Heart right ventricle (tissue), 16 donors: ENCODE data around the gene LPP. TPM values are rescaled to one million over a fixed set of nuclear protein-coding genes. Genes with fewer than 3 reads are reported as not detected.

Source experiments
- ATAC-seq, 8 donors: fragments of 200-7000 bp; cut with Tn5 transposase; one replicate each; pipeline ENCODE4 v1.9.1; 2020; ENCODE audit warnings: mild to moderate bottlenecking in 8 of 8, moderate library complexity in 8 of 8, moderate number of reproducible peaks in 1 of 8
- DNase-seq, 2 donors: peaks; one replicate each; pipeline ENCODE4 v3.0.0-alpha.2; 2020
- H3K27ac ChIP-seq, 10 donors: fragments of 200-600 bp; sonication (generic) in 2 of 10; one replicate each; pipeline versions ENCODE4 v1.5.0 to v1.8.0; 2020 to 2022; ENCODE audit warnings: mild to moderate bottlenecking in 3 of 10
- H3K27me3 ChIP-seq, 7 donors: fragments of 200-600 bp; one replicate each; pipeline ENCODE4 v1.8.0; 2021 to 2022; ENCODE audit warnings: mild to moderate bottlenecking in 2 of 7
- H3K36me3 ChIP-seq, 9 donors: fragments of 200-600 bp; sonication (generic) in 1 of 9; one replicate each; pipeline versions ENCODE4 v1.5.0 to v1.8.0; 2020 to 2022; ENCODE audit warnings: mild to moderate bottlenecking in 2 of 9
- H3K4me1 ChIP-seq, 9 donors: fragments of 200-600 bp; sonication (generic) in 1 of 9; one replicate each; pipeline versions ENCODE4 v1.5.0 to v1.8.0; 2020 to 2022; ENCODE audit warnings: mild to moderate bottlenecking in 4 of 9
- H3K4me3 ChIP-seq, 10 donors: fragments of 200-600 bp; sonication (generic) in 2 of 10; one replicate each; pipeline versions ENCODE4 v1.5.0 to v1.8.0; 2020 to 2022; ENCODE audit warnings: mild to moderate bottlenecking in 7 of 10, moderate library complexity in 2 of 10
- H3K9me3 ChIP-seq, 11 donors: fragments of 200-600 bp in 10 of 11; sonication (generic) in 2 of 11; one replicate each; pipeline versions ENCODE4 v1.5.0 to v1.8.0; 2013 to 2022; ENCODE audit warnings: mild to moderate bottlenecking in 2 of 11, control low read depth in 1 of 11, moderate library complexity in 1 of 11
- CTCF ChIP-seq, 9 donors: fragments of 200-600 bp; sonication (generic) in 2 of 9; IDR thresholded peaks; one replicate each; pipeline versions ENCODE4 v1.5.0 to v1.8.0; 2021 to 2022; ENCODE audit warnings: antibody characterized with exemption in 9 of 9, mild to moderate bottlenecking in 5 of 9, moderate library complexity in 1 of 9
- WGBS, 2 donors: extraction: QIAGEN DNeasy Blood & Tissue Kit; methylation state at CpG; one replicate each; pipeline ENCODE4 v1.1.7; 2013; ENCODE audit warnings: inconsistent platforms in 1 of 2; 5-methylcytosine and 5-hydroxymethylcytosine counted together
- intact Hi-C, 10 donors: fragments of 100-400 bp; cut with DNase I; formaldehyde crosslinking; loops; one replicate each; pipeline versions ENCODE4 v1.11.1 to v1.14.2; 2022
- polyA plus RNA-seq, 2 donors: library from polyadenylated mRNA; stranded (reverse); fragments of 200-250 nt; gene quantifications; one replicate each; pipeline ENCODE4 v1.2.3, GENCODE V29; 2013
- total RNA-seq, 10 donors: library from RNA; stranded (reverse); fragmentation: NEBNext Ultra II Directional in 3 of 10; extraction: Animal tissue kit (Norgen Biotek cat#: 25700) in 3 of 10; gene quantifications; one replicate each; pipeline versions ENCODE4 v1.2.1 to v1.2.4, GENCODE V29; 2021 to 2023
- donor health status: Arrhythmogenic right ventricular cardiomyopathy.
- donor health status: ischemic (EF 13 %, LVEDD 7.1; RV severe dilation, severe dysfunction).
- donor health status: healthy with polysubstance abuse.
- donor health status: DM: no; HTN: yes; CAD: no.
- donor health status: DM: no; HTN: no; CAD: no.
- donor health status: ischemic (EF 25% LVEDD 6.9; RV normal size, moderate dysfunction).
- donor health status: ischemic (EF 25% LVEDD 5.7; RV mildly dilated, moderate dysfunction).
- donor health status: healthy.
- donor health status: DM: yes; HTN: yes; CAD: no.
- donor health status: Ischemic cardiomyopathy.
- donor health status: ischemic (EF 35%, LVEDD 5.7; RV mildly dilated, moderate dysfunction).
- donor health status: nonischemic (EF 11% LVEDD 7.7; RV severe dilation, severe dysfunction).
- donor health status: DM: yes; HTN: yes; CAD: no.
- donor health status: PGD.
- donor health status: ischemic (EF 29% LVEDD 5.4; RV normal size, mild dysfunction).
- donor health status: nonischemic (EF 23%, LVEDD 6.1; RV moderate dilation, normal function).

Gene LPP
- total and polyA plus RNA-seq, 12 donors: 8.5 to 188 (median 140) TPM

GRCh38 chr3:188649521-188649920 is 495.6 kb downstream of the LPP start:
- no peak for TF ChIP-seq CTCF (IDR thresholded peaks at IDR 0.05)
- peaks cover 0 to 30% (median 12%) of the 10 kb centered on the region in 9 donors for H3K4me1 ChIP-seq
- no peak for ATAC-seq
- WGBS, 2 donors: 99 to 100% methylated on average over 2 of the region's 2 CpGs
- intact Hi-C loops: no loop called here
- H3K36me3 ChIP-seq: no peaks in the 10 kb centered on the region
- H3K27ac ChIP-seq: no peak overlapping the region
- H3K27me3 ChIP-seq: no peaks in the 10 kb centered on the region
- H3K9me3 ChIP-seq: no peaks in the 10 kb centered on the region
- H3K4me3 ChIP-seq: no peak overlapping the region
- DNase-seq: no peak

DNA sequence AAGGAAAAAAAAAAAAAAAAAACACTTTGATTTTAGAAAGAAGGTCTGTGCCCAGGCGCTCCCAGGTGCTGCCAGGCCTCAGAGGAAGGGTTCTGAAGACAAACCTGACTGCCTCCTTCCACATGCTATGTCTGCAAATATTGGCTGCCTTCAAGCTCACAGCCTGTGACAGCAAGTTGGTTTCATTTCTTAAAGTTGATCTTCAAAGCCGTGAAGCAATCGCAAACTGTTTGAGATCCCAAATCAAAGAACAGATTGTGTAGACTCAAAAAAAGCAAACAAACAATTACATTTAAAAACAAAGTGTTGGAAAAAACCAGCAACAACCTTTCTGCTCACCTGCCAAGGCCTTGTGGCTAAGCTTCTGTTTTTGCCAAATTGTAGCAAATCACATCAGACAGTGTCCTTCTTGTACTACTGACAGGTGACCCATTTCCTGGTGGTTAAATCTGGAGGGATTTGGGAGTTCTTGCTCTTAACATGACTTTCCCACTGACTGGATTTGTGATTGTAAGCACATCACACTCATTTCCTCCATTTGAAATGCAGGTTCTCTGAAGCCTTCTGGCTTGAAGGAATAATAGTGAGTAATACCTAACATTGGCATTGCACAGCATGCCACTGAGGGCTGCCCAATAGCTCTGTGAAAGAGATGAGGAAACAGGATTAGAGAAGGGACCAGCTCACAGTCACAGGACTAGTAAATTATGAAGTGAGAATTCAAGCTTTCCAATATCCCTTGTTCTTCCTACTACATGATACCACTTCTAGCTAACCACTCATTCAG is 502.4 kb downstream of the LPP start:
- no peaks in the 10 kb centered on the region for H3K9me3 ChIP-seq
- no peak overlapping the region for H3K27ac ChIP-seq
- H3K4me3 ChIP-seq: no peak overlapping the region
- no peaks in the 10 kb centered on the region for H3K27me3 ChIP-seq
- WGBS, 2 donors: 96 to 98% methylated on average over 3 of the region's 3 CpGs
- H3K36me3 ChIP-seq: no peaks in the 10 kb centered on the region
- intact Hi-C loops: loop anchor here in 1 of 10 donors (10.0 kb wide), 1 partner anchor 122 kb away; no protein-coding TSS in a partner anchor
- peak in 1 of 8 donors; percentile 58 for ATAC-seq
- no peak for TF ChIP-seq CTCF (IDR thresholded peaks at IDR 0.05)
- DNase-seq: no peak
- H3K4me1 ChIP-seq: peaks cover 0 to 27% (median 12%) of the 10 kb centered on the region in 9 donors

DNA sequence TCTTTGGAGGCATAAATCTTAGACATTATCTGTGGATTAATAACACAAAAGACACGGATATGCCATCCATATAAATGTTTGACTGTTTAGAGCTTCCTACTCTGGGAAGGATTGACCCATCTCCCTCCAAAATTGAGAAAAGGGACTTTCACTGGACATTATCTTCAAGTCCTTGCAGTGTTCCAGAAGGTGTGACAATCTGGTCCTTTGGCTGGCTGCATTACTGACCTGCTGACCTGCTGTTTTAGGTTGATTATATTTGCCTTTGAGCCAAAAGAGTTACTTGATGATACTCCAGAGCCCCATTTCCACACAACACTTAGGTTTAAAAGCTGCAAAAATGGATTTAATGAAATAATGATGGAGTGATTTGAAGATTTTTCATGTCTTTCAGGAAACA is 504.6 kb downstream of the LPP start:
- Histone ChIP-seq H3K4me3 (no peak overlapping the region), H3K36me3 (no peaks in the 10 kb centered on the region), H3K4me1 (peaks cover 0 to 41% (median 12%) of the 10 kb centered on the region in 9 donors), H3K27ac (no peak overlapping the region), H3K27me3 (no peaks in the 10 kb centered on the region), H3K9me3 (no peaks in the 10 kb centered on the region)
- DNase-seq: no peak
- no peak for TF ChIP-seq CTCF (IDR thresholded peaks at IDR 0.05)
- 76 to 83% methylated on average over 1 of the region's 1 CpG for WGBS, 2 donors
- ATAC-seq: no peak
- intact Hi-C loops: loop anchor here in 1 of 10 donors (10.0 kb wide), 1 partner anchor 124 kb away; no protein-coding TSS in a partner anchor

GRCh38 chr3:188659449-188660090 is 505.6 kb downstream of the LPP start:
- H3K36me3 ChIP-seq: no peaks in the 10 kb centered on the region
- H3K27ac ChIP-seq: no peak overlapping the region
- H3K4me1 ChIP-seq: peaks cover 0 to 43% (median 12%) of the 10 kb centered on the region in 9 donors
- intact Hi-C loops: loop anchor here in 1 of 10 donors (10.0 kb wide), 1 partner anchor 125 kb away; no protein-coding TSS in a partner anchor
- no peak for TF ChIP-seq CTCF (IDR thresholded peaks at IDR 0.05)
- WGBS, 2 donors: 66 to 76% methylated on average over 5 of the region's 5 CpGs
- no peak for DNase-seq
- no peaks in the 10 kb centered on the region for H3K27me3 ChIP-seq
- H3K4me3 ChIP-seq: no peak overlapping the region
- ATAC-seq: peak in 1 of 8 donors; percentile 52
- no peaks in the 10 kb centered on the region for H3K9me3 ChIP-seq
